ENCODE results near the gene LBR.

DNA sequence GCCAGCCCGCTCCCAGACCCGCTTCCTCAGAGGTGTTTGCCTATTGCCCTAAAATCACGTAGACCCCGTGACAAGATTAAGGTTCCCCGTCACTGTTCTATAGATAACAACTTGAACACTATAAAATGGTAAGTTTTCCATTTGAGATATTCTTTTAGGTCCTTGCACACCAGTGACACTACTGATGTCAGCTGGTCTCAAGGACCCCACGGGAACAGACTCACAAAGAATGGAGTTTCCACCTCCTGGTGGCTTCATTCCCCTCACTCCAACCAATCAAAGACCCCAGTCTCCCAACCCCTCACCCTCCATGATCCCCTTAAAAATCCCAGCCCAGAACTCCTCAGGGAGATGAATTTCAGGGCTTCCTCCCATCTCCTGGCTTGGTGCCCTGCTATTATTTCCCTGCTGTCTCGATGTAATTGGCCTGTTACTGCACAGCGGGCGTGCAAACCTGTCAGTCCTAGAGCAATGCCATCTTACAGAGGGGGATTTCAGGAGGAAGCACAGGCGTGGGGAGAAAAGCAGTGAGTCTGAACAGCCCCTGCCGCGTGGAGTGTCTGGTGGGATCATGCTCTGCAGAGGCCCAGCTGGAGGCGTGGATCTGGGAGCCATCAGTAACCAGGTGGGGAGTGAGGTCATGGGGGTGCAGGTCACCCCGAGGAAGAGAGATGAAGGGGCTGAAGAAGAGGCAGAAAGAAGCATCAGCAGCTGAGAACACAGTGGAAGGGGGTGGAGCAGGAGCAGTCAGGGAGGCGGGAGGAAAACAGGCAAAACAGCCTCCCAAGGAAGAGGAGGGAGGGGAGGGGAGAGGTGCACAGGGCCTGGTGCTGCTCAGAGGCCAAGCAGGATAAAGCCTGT is 35.1 kb upstream of the LBR start:
- TF ChIP-seq, protein P1, sequence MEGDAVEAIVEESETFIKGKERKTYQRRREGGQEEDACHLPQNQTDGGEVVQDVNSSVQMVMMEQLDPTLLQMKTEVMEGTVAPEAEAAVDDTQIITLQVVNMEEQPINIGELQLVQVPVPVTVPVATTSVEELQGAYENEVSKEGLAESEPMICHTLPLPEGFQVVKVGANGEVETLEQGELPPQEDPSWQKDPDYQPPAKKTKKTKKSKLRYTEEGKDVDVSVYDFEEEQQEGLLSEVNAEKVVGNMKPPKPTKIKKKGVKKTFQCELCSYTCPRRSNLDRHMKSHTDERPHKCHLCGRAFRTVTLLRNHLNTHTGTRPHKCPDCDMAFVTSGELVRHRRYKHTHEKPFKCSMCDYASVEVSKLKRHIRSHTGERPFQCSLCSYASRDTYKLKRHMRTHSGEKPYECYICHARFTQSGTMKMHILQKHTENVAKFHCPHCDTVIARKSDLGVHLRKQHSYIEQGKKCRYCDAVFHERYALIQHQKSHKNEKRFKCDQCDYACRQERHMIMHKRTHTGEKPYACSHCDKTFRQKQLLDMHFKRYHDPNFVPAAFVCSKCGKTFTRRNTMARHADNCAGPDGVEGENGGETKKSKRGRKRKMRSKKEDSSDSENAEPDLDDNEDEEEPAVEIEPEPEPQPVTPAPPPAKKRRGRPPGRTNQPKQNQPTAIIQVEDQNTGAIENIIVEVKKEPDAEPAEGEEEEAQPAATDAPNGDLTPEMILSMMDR (IDR thresholded peaks at IDR 0.05): no peak
- no peak for TF ChIP-seq POLR2A (IDR thresholded peaks at IDR 0.05; ENCODE audit: low read depth)
- TF ChIP-seq POLR2AphosphoS5 (IDR thresholded peaks at IDR 0.05): no peak

Data from esophagus muscularis mucosa (tissue), 3 donors.